GM18861 (cell line): Measurements from ENCODE around the gene TFCP2L1.
"Not testable (repeated sequence)": the region's sequence is repeated elsewhere in the genome, so short reads cannot be mapped to it uniquely, and the experiment has no call there.

Experiments used
- ATAC-seq: cut with Tn5 transposase; IDR thresholded peaks from one replicate; pipeline ENCODE4 v1.9.1; 2021; ENCODE audit not compliant: unreplicated experiment

Gene TFCP2L1

GRCh38 chr2:121227381-121228144, 57.4 kb downstream of the TFCP2L1 start:
- ATAC-seq, result not testable (repeated sequence)

GRCh38 chr2:121225681-121226080, 59.3 kb downstream of the TFCP2L1 start:
- ATAC-seq, result not testable (repeated sequence)

GRCh38 chr2:121220995-121221394, 64.0 kb downstream of the TFCP2L1 start:
- ATAC-seq, result no peak

- ATAC-seq, result no peak
Measured at GRCh38 chr2:121219866-121220265, 65.1 kb downstream of the TFCP2L1 start.

GRCh38 chr2:121218386-121218938, 66.5 kb downstream of the TFCP2L1 start:
- ATAC-seq, result no peak

GRCh38 chr2:121217627-121218026, 67.4 kb downstream of the TFCP2L1 start:
- ATAC-seq, result no peak

GRCh38 chr2:121214296-121214695, 70.7 kb downstream of the TFCP2L1 start:
- no peak for ATAC-seq

- ATAC-seq, result no peak
Measured at GRCh38 chr2:121213386-121213785, 71.6 kb downstream of the TFCP2L1 start.

- ATAC-seq, result no peak
Measured at GRCh38 chr2:121212661-121213325, 72.2 kb downstream of the TFCP2L1 start.

- no peak for ATAC-seq
Measured at GRCh38 chr2:121211689-121212151, 73.3 kb downstream of the TFCP2L1 start.

- ATAC-seq, result no peak
Measured at GRCh38 chr2:121211251-121211650, 73.8 kb downstream of the TFCP2L1 start.

GRCh38 chr2:121210691-121211090, 74.3 kb downstream of the TFCP2L1 start:
- ATAC-seq, result no peak

- ATAC-seq, result no peak
Measured at GRCh38 chr2:121209014-121209610, 75.9 kb downstream of the TFCP2L1 start.

- ATAC-seq, result no peak
Measured at GRCh38 chr2:121207494-121207893, 77.5 kb downstream of the TFCP2L1 start.

GRCh38 chr2:121205321-121205942, 79.6 kb downstream of the TFCP2L1 start:
- no peak for ATAC-seq

GRCh38 chr2:121203591-121204249, 81.3 kb downstream of the TFCP2L1 start:
- no peak for ATAC-seq

- ATAC-seq, result no peak
Measured at GRCh38 chr2:121202541-121203310, 82.3 kb downstream of the TFCP2L1 start.

- ATAC-seq, result no peak
Measured at GRCh38 chr2:121201796-121202195, 83.2 kb downstream of the TFCP2L1 start.

GRCh38 chr2:121200419-121201315, 84.3 kb downstream of the TFCP2L1 start:
- no peak for ATAC-seq
